ENCODE measurements around the gene XRCC3.

XRCC3 gene

GRCh38 chr14:103676881-103677675 is 38.2 kb downstream of the XRCC3 start:
- WGBS (ENCODE audit: extremely low coverage, insufficient coverage, low lambda C conversion rate): no CpG with 5 or more reads among the region's 16 CpGs
- no peak overlapping the region for H3K27ac ChIP-seq (ENCODE audit: low read depth, low read length)
- peaks cover 27% of the 10 kb centered on the region for H3K36me3 ChIP-seq (ENCODE audit: control insufficient read depth, insufficient read depth, low read length)

GRCh38 chr14:103675957-103676356 is 39.3 kb downstream of the XRCC3 start:
- Histone ChIP-seq H2BK120ac (ENCODE audit: low read depth, low read length) (no peak overlapping the region), H3K23ac (ENCODE audit: low read length) (no peak overlapping the region), H3K4ac (ENCODE audit: low read depth, low read length) (no peak overlapping the region), H2BK15ac (replicated peaks; ENCODE audit: low read depth) (no peak overlapping the region), H3K18ac (ENCODE audit: low read length) (no peak overlapping the region), H3K36me3 (ENCODE audit: control insufficient read depth, insufficient read depth, low read length) (peaks cover 30% of the 10 kb centered on the region), H3K79me2 (ENCODE audit: control insufficient read depth, insufficient read depth, low read length) (no peaks in the 10 kb centered on the region), H3K56ac (ENCODE audit: low read length) (no peak overlapping the region), H2AK5ac (ENCODE audit: low read length) (no peak overlapping the region), H2BK5ac (ENCODE audit: low read length) (no peak overlapping the region), H3K27ac (ENCODE audit: low read depth, low read length) (no peak overlapping the region), H3K4me2 (ENCODE audit: low read length) (no peak overlapping the region), H3K4me3 (ENCODE audit: low read length) (no peak overlapping the region), H4K5ac (ENCODE audit: low read length) (no peak overlapping the region), H3K27me3 (ENCODE audit: insufficient read depth, low read length, poor library complexity) (no peaks in the 10 kb centered on the region), H4K8ac (ENCODE audit: low read depth, low read length) (no peak overlapping the region), H3K79me1 (ENCODE audit: low read length) (peaks cover 2% of the 10 kb centered on the region), H3K4me1 (ENCODE audit: control insufficient read depth, low read depth, low read length) (no peaks in the 10 kb centered on the region), H3K9ac (ENCODE audit: low read length) (no peak overlapping the region)
- no peak for DNase-seq
- no CpG with 5 or more reads among the region's 8 CpGs for WGBS (ENCODE audit: extremely low coverage, insufficient coverage, low lambda C conversion rate)

More at GRCh38 chr14:103676881-103677675, 38.2 kb downstream of the XRCC3 start:
- H4K5ac ChIP-seq (ENCODE audit: low read length): no peak overlapping the region
- H3K56ac ChIP-seq (ENCODE audit: low read length): no peak overlapping the region
- no peak overlapping the region for H3K4me3 ChIP-seq (ENCODE audit: low read length)
- H3K79me1 ChIP-seq (ENCODE audit: low read length): peaks cover 2% of the 10 kb centered on the region
- H3K27me3 ChIP-seq (ENCODE audit: insufficient read depth, low read length, poor library complexity): no peaks in the 10 kb centered on the region
- no peak overlapping the region for H3K18ac ChIP-seq (ENCODE audit: low read length)
- H2BK15ac ChIP-seq (replicated peaks; ENCODE audit: low read depth): no peak overlapping the region
- H3K4me1 ChIP-seq (ENCODE audit: control insufficient read depth, low read depth, low read length): no peaks in the 10 kb centered on the region
- no peak for DNase-seq
- H3K9ac ChIP-seq (ENCODE audit: low read length): no peak overlapping the region
- no peak overlapping the region for H3K4ac ChIP-seq (ENCODE audit: low read depth, low read length)
- H2BK120ac ChIP-seq (ENCODE audit: low read depth, low read length): no peak overlapping the region
- no peak overlapping the region for H3K23ac ChIP-seq (ENCODE audit: low read length)
- no peaks in the 10 kb centered on the region for H3K79me2 ChIP-seq (ENCODE audit: control insufficient read depth, insufficient read depth, low read length)
- H2BK5ac ChIP-seq (ENCODE audit: low read length): no peak overlapping the region
- no peak overlapping the region for H3K4me2 ChIP-seq (ENCODE audit: low read length)
- no peak overlapping the region for H4K8ac ChIP-seq (ENCODE audit: low read depth, low read length)
- no peak overlapping the region for H2AK5ac ChIP-seq (ENCODE audit: low read length)

- Histone ChIP-seq H3K18ac (ENCODE audit: low read length) (no peak overlapping the region), H3K4me2 (ENCODE audit: low read length) (no peak overlapping the region), H3K36me3 (ENCODE audit: control insufficient read depth, insufficient read depth, low read length) (peaks cover 19% of the 10 kb centered on the region), H3K4ac (ENCODE audit: low read depth, low read length) (no peak overlapping the region), H3K27ac (ENCODE audit: low read depth, low read length) (no peak overlapping the region), H4K5ac (ENCODE audit: low read length) (no peak overlapping the region), H3K79me2 (ENCODE audit: control insufficient read depth, insufficient read depth, low read length) (no peaks in the 10 kb centered on the region), H3K4me3 (ENCODE audit: low read length) (no peak overlapping the region), H3K23ac (ENCODE audit: low read length) (no peak overlapping the region), H3K56ac (ENCODE audit: low read length) (no peak overlapping the region), H2BK15ac (replicated peaks; ENCODE audit: low read depth) (no peak overlapping the region), H4K8ac (ENCODE audit: low read depth, low read length) (no peak overlapping the region), H3K79me1 (ENCODE audit: low read length) (peaks cover 4% of the 10 kb centered on the region), H3K27me3 (ENCODE audit: insufficient read depth, low read length, poor library complexity) (no peaks in the 10 kb centered on the region), H3K9ac (ENCODE audit: low read length) (no peak overlapping the region), H2AK5ac (ENCODE audit: low read length) (no peak overlapping the region), H3K4me1 (ENCODE audit: control insufficient read depth, low read depth, low read length) (no peaks in the 10 kb centered on the region), H2BK5ac (ENCODE audit: low read length) (no peak overlapping the region), H2BK120ac (ENCODE audit: low read depth, low read length) (no peak overlapping the region)
- no CpG with 5 or more reads among the region's 4 CpGs for WGBS (ENCODE audit: extremely low coverage, insufficient coverage, low lambda C conversion rate)
- no peak for DNase-seq
Measured at GRCh38 chr14:103671911-103672310, 43.3 kb downstream of the XRCC3 start.

- Histone ChIP-seq H2AK5ac (ENCODE audit: low read length) (no peak overlapping the region), H2BK120ac (ENCODE audit: low read depth, low read length) (no peak overlapping the region), H2BK15ac (replicated peaks; ENCODE audit: low read depth) (no peak overlapping the region), H3K56ac (ENCODE audit: low read length) (no peak overlapping the region), H3K27me3 (ENCODE audit: insufficient read depth, low read length, poor library complexity) (no peaks in the 10 kb centered on the region), H4K5ac (ENCODE audit: low read length) (no peak overlapping the region), H3K4ac (ENCODE audit: low read depth, low read length) (no peak overlapping the region), H3K4me3 (ENCODE audit: low read length) (no peak overlapping the region), H3K27ac (ENCODE audit: low read depth, low read length) (no peak overlapping the region), H3K79me1 (ENCODE audit: low read length) (peaks cover 4% of the 10 kb centered on the region), H3K9ac (ENCODE audit: low read length) (no peak overlapping the region), H3K18ac (ENCODE audit: low read length) (no peak overlapping the region), H3K4me2 (ENCODE audit: low read length) (no peak overlapping the region), H4K8ac (ENCODE audit: low read depth, low read length) (no peak overlapping the region), H3K36me3 (ENCODE audit: control insufficient read depth, insufficient read depth, low read length) (peaks cover 12% of the 10 kb centered on the region), H3K23ac (ENCODE audit: low read length) (no peak overlapping the region), H3K79me2 (ENCODE audit: control insufficient read depth, insufficient read depth, low read length) (no peaks in the 10 kb centered on the region), H3K4me1 (ENCODE audit: control insufficient read depth, low read depth, low read length) (no peaks in the 10 kb centered on the region), H2BK5ac (ENCODE audit: low read length) (no peak overlapping the region)
- no peak for DNase-seq
- WGBS (ENCODE audit: extremely low coverage, insufficient coverage, low lambda C conversion rate): no CpG with 5 or more reads among the region's 2 CpGs
Measured at GRCh38 chr14:103669370-103669769, 45.9 kb downstream of the XRCC3 start.

GRCh38 chr14:103668117-103668516 is 47.1 kb downstream of the XRCC3 start:
- H2BK5ac ChIP-seq (ENCODE audit: low read length): no peak overlapping the region
- no peak for DNase-seq
- no peak overlapping the region for H3K27ac ChIP-seq (ENCODE audit: low read depth, low read length)
- no peak overlapping the region for H2BK15ac ChIP-seq (replicated peaks; ENCODE audit: low read depth)
- H2AK5ac ChIP-seq (ENCODE audit: low read length): no peak overlapping the region
- no peak overlapping the region for H3K4ac ChIP-seq (ENCODE audit: low read depth, low read length)
- no peak overlapping the region for H3K4me2 ChIP-seq (ENCODE audit: low read length)
- H4K8ac ChIP-seq (ENCODE audit: low read depth, low read length): no peak overlapping the region
- no peak overlapping the region for H3K9ac ChIP-seq (ENCODE audit: low read length)
- peaks cover 15% of the 10 kb centered on the region for H3K36me3 ChIP-seq (ENCODE audit: control insufficient read depth, insufficient read depth, low read length)
- peaks cover 2% of the 10 kb centered on the region for H3K79me2 ChIP-seq (ENCODE audit: control insufficient read depth, insufficient read depth, low read length)
- no peaks in the 10 kb centered on the region for H3K27me3 ChIP-seq (ENCODE audit: insufficient read depth, low read length, poor library complexity)
- H3K79me1 ChIP-seq (ENCODE audit: low read length): peaks cover 9% of the 10 kb centered on the region
- WGBS (ENCODE audit: extremely low coverage, insufficient coverage, low lambda C conversion rate): no CpG with 5 or more reads among the region's 3 CpGs
- H4K5ac ChIP-seq (ENCODE audit: low read length): no peak overlapping the region
- no peaks in the 10 kb centered on the region for H3K4me1 ChIP-seq (ENCODE audit: control insufficient read depth, low read depth, low read length)
- H3K4me3 ChIP-seq (ENCODE audit: low read length): no peak overlapping the region
- H3K23ac ChIP-seq (ENCODE audit: low read length): no peak overlapping the region
- H2BK120ac ChIP-seq (ENCODE audit: low read depth, low read length): no peak overlapping the region
- no peak overlapping the region for H3K56ac ChIP-seq (ENCODE audit: low read length)
- no peak overlapping the region for H3K18ac ChIP-seq (ENCODE audit: low read length)

GRCh38 chr14:103667671-103668070 is 47.6 kb downstream of the XRCC3 start:
- Histone ChIP-seq H2BK120ac (ENCODE audit: low read depth, low read length) (no peak overlapping the region), H3K56ac (ENCODE audit: low read length) (no peak overlapping the region), H3K23ac (ENCODE audit: low read length) (no peak overlapping the region), H2BK5ac (ENCODE audit: low read length) (no peak overlapping the region), H3K9ac (ENCODE audit: low read length) (no peak overlapping the region), H2AK5ac (ENCODE audit: low read length) (no peak overlapping the region), H3K27ac (ENCODE audit: low read depth, low read length) (no peak overlapping the region), H2BK15ac (replicated peaks; ENCODE audit: low read depth) (no peak overlapping the region), H4K5ac (ENCODE audit: low read length) (no peak overlapping the region), H4K8ac (ENCODE audit: low read depth, low read length) (no peak overlapping the region), H3K79me1 (ENCODE audit: low read length) (peaks cover 9% of the 10 kb centered on the region), H3K36me3 (ENCODE audit: control insufficient read depth, insufficient read depth, low read length) (peaks cover 13% of the 10 kb centered on the region), H3K18ac (ENCODE audit: low read length) (no peak overlapping the region), H3K4me2 (ENCODE audit: low read length) (no peak overlapping the region), H3K79me2 (ENCODE audit: control insufficient read depth, insufficient read depth, low read length) (peaks cover 2% of the 10 kb centered on the region), H3K4me3 (ENCODE audit: low read length) (no peak overlapping the region), H3K4me1 (ENCODE audit: control insufficient read depth, low read depth, low read length) (no peaks in the 10 kb centered on the region), H3K27me3 (ENCODE audit: insufficient read depth, low read length, poor library complexity) (no peaks in the 10 kb centered on the region), H3K4ac (ENCODE audit: low read depth, low read length) (no peak overlapping the region)
- no CpG with 5 or more reads among the region's 4 CpGs for WGBS (ENCODE audit: extremely low coverage, insufficient coverage, low lambda C conversion rate)
- DNase-seq: no peak

All from mesendoderm (in vitro differentiated cells).